ENCODE results near the gene TMEM255B.

Gene TMEM255B

DNA sequence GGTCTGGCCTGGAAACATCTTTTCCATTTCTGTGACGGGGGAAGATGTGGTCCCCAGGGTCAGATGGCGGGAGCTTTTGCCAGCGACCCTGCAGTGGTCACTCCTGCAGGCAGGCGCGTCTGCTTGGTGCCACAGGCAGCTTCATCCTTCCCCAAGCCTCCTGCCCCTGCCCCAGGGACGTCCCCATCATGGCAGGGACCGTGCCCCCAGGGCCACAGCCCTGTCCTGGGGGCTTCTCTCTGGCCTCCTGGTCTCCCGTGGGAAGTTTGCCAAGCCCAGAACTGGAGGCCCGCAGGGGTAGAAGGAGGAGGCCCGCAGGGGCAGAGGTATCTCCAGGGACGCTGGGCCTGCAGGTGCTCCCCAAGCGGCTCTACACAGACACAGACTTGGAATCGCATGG is 47.5 kb downstream of the TMEM255B start:
- DNase-seq: no peak

DNA sequence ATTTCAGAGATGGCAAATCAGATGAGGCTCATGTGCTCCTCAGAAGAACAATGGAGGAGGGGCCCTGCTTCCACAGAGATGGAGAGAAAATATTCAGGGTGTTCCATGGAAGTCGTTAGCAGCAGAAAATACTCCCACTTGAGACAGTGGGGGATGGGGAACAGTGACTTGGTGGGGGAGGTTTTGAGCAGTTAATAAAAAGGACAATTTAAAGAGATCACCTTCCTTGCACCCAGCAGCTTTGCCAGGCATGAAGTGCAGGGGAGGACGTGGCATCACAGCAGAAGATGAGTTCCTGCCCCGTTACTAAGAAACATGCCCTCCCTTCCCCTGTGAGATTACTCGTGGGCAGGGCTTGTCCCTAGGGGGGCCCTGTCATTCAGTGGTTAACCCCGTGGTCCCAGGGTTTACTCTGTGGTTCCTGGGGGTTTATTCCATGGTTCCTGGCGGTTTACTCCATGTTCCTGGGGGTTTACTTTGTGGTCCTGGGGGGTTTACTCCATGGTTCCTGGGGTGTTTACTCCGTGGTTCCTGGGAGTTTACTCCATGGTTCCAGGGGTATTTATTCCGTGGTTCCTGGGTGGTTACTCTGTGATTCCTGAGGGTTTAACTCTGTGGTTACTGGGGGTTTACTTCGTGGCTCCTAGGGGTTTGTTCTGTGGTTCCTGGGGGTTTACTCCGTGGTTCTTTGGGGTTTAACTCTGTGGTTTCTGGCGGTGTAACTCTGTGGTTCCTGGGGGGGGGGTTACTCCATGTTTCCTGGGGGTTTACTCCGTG is 49.2 kb downstream of the TMEM255B start:
- DNase-seq: no peak

DNA sequence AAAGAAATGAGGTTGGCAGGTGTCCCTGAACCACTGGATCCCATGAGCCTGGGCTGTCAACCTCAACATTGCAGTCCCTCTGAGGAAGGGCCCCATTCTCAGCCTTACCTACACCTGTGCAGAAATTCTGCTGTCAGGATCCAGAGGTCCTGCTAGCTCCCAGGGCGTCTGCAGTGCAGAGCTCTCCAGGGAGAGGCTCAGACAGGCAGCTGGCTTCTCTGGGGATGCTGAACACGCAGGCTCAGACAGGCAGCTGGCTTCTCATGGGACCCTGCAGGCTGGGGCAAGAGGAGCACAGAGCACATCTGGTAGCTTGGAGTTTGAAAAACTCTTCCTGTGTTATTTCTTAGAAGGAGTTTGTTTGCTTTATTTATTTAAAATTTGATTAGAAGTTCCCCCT is 50.9 kb downstream of the TMEM255B start:
- DNase-seq: no peak

DNA sequence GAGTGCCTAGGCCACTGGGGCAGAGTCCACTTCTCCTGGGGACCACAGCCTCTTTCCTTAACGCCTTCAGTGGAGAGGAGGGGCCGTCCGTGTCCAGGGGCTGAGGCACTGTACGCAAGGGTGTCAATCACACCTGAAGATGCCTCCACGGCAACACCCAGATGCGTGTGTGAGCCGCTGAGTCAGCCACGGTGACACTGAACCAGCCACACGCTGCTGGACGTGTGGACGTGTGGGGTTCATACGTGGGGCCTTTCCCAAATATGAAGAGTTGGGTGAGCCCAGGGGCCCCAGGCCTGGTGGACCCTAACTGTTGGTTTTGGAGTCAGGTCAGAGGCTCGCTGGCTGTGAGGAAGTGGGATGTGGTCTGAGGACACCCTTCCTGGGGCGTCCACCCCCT is 51.6 kb downstream of the TMEM255B start:
- DNase-seq: no peak

DNA sequence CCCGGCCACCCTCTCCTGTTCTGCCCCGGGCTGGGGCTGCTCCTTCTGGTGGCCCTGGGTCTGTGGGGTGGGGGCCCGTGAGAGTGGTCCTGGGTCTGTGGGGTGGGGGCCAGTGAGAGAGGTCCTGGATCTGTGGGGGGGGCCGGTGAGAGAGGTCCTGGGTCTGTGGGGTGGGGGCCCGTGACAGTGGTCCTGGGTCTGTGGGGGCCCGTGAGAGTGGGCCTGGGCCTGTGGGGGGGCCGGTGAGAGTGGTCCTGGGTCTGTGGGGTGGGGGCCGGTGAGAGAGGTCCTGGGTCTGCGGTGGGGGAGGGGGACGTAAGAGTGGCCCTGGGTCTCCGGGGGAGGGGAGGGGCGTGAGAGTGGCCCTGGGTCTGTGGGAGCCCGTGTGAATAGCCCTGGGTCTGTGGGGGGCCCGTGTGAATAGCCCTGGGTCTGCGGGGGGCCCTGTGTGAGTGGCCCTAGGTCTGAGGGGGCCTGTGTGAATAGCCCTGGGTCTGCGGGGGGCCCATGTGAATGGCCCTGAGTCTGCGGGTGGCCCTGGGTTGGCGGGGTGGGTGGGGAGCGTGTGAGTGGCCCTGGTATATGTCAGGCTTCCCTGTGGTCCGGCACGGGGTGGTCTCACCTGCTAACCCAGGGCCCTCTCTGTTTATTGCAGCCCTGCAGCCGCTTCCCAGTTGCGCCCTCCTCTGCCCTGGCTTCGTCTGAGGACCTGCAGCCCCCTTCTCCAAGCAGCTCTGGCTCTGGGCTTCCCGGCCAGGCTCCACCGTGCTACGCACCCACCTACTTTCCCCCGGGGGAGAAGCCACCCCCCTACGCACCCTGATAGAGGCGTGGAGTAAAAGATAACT is 52.3 kb downstream of the TMEM255B start:
- no peak for DNase-seq

DNA sequence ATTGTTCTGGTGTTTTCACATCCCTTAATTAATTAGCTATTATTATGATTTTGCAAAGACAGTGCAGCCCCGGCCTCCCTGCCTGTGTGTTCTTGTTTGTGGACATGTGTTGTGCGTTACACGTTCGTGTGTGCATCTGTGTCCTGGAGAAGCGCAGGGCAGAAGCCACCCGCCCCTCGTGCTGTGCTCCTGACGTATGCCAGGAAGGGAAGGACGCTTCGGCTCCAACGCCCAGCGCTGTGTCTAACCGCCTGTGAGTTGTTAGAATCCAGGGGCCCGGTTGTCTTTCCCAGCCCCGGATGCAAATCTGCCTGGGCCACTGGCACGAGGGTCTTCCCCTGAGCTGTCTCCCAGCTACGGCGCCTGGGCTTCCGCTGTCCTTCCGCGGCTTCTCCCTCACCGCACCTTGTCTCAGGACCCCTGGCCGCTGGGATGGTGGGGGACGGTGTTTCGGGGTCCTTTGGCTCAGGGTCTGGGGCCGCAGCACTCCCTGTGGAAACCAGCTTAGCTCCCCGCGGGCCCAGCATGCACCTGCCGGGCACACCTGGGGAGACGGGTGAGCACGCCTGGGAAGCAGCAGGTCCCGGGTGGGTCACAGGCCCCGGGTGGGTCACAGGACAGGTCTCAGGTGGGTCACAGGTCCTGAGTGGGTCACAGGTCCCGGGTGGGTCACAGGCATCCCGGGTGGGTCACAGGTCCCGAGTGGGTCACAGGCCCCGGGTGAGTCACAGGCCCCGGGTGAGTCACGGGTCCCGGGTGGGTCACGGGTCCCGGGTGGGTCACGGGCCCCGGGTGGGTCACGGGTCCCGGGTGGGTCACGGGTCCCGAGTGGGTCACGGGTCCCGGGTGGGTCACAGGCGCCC is 53.4 kb downstream of the TMEM255B start:
- DNase-seq: no peak

DNA sequence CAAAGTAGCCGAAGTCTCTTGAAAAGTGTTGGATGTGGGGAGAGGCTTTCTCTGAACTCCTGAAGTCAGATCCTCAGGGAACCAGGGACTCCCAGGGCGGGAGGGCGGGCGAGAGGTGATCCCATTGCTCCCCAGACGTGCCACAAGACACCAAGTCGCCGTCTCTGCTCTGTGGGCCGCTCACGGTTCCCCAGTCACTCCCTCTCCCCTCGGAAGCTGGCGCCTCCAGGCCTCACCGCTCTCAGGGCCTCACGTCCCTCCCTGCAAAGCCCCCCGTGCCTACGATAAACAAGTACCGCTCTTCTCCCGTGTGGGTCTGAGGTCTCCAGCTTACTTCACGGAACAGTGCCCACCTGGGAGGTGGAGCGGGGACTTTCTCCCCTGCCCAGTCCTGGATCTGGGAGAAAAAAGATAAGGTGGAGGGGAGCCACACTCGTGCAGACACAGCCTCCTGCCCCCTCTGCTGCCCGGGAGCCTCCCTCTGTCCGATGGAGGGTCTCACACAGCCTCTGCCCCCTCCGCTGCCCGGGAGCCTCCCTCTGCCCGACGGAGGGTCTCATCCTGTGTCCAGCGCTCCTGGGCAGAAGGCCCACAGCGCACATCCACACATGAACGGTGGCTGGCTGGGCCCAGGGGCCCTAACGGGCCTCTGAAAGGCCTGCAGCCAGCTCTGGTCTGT is 54.2 kb downstream of the TMEM255B start:
- no peak for DNase-seq

DNA sequence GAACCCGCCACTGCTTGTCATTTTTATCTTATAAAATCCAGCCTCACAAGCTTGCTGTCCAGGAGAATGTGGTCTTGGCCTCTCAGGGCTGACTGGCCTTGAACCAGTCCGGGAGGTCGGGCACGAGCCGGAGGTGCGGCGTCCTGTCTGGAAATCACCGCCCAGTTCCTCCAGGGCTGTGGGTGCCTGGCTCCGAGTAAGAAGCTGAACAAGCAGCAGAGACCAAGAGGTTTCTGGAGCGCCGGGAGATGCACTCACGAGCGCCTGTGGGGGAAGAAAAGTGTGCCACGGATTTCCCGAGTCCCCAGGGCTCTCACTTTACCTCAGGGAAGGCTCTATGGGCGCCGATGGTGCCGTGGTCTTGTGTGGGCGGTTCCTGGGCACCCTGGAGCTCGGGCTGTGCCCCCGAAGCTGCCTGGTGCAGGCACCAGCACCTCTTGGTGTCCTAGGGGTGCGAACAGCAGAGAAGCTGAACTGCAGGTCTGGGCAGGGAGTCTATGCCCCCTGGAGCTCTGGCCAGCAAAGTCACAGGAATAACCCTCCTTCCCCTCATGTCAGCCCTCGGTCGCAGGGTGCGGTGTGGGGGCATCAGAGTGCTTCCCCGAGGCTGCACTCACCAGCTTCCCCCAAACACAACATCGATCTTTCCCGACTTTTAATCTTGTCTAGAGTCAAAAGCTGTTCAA is 54.9 kb downstream of the TMEM255B start:
- DNase-seq: no peak

DNA sequence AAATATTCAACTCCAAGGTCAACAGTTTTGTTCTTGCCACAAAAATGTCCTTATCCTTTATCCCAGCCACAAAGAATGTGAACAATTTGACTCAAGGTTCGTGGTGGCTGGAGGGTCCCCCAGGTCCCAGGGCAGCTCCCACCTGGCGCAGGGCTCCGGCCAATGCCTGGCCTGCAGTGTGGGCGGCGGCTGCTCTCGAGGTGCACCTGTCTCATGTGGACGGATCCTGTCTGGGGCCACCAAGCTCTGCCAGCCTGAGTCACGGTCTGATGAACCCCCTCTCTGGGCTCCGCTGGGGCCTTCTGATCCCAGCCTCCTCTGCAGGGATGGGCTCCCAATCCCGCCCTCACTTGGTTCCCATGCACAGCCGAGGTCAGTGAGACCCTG is 55.4 kb downstream of the TMEM255B start:
- DNase-seq: no peak

DNA sequence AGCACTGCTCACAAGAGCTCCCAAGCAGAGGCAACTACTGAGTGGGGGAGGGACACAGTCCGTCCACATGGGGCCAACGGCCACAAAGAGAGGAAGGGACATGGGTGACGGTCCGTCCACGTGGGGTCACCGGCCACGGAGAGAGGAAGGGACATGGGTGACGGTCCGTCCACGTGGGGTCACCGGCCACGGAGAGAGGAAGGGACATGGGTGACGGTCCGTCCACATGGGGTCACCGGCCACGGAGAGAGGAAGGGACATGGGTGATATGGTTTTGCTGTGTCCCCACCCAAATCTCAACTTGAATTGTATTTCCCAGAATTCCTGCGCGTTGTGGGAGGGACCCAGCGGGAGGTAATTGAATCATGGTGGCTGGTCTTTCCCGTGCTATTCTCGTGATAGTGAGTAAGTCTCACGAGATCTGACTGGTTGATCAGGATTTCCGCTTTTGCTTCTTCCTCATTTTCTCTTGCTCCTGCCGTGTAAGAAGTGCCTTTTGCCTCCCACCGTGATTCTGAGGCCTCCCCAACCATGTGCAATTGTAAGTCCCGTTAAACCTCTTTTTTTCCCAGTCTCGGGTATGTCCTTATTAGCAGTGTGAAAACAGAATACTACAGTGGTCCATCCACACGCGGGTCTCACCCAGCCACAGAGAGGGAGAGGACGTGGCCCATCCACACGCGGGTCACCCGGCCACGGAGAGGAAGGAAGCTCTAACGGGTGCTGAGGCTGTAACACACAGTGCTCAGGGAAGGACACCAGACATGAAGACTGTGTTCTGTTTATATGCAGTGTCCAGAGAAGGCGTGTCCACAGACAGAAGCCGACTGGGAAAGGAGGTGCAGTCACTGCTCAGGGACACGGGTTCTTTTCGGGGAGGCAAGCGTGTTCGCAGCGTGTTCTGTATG is 56.4 kb downstream of the TMEM255B start:
- DNase-seq: no peak

DNA sequence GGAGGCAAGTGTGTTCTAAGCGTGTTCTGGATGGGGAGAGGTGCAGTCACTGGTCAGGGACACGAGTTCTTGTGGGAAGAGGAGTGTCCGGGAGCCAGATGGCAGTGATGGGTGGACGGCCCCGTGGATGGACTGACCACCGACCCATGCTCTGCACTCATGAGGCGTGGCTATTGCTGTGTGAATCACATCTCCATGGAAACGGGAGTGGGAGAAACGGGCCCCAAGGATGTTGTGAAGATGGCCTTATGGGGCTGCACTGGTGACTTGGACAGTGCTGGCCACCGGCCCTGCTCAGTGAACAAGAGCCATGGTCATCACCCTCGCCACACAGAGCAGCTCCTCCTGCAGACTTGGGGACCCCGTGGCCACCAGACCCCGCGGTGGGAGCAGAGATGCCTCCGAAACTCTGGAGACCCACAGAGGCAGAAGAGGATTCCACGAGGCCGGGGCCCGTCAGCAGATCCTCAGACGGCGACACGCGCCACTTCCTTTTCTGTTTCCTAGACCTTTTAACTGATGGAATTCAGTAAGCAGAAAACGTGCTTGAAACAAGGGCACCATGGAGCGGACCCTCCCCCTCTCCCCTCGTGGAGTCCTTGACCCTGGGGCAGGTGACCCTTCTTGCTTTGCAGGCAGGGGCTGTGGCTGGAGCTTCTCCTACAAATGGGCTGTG is 57.4 kb downstream of the TMEM255B start:
- no peak for DNase-seq

DNA sequence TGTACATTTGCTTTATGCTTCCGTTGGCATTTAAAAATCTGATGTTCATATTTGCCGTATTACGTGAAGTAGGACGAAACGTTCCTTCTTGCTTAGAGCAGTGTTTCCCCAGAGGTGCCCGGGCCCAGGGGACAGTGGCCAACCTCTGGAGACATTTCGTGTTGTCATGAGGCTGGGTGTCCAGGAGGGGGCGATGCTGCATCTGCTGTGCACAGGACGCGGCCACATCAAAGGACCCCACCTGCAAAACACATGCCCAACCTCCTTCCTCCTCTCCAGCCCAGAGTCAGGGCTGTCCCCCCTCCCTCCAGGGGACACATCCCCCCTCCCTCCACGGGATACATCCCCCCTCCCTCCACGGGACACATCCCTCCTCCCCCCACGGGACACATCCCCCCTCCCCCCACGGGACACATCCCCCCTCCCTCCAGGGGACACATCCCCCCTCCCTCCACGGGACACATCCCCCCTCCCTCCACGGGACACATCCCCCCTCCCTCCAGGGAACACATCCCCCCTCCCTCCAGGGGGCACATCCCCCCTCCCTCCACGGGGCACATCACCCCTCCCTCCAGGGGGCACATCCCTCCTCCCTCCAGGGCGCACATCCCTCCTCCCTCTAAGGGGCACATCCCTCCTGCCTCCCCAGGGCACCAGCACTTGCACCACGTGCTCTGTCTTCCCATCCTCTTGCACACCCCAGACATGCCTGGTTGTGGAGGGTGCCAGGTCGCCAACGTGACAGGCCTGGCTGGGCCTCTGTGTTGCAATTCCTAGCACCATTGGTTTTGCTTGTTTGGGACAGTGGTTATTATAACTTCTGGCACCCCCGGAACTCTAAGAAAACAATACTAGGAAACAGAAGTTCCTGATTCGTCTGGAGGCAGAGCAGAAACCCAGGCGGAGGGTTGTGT is 58.2 kb downstream of the TMEM255B start:
- DNase-seq: peak; percentile 65 to 80 (median 76)

DNA sequence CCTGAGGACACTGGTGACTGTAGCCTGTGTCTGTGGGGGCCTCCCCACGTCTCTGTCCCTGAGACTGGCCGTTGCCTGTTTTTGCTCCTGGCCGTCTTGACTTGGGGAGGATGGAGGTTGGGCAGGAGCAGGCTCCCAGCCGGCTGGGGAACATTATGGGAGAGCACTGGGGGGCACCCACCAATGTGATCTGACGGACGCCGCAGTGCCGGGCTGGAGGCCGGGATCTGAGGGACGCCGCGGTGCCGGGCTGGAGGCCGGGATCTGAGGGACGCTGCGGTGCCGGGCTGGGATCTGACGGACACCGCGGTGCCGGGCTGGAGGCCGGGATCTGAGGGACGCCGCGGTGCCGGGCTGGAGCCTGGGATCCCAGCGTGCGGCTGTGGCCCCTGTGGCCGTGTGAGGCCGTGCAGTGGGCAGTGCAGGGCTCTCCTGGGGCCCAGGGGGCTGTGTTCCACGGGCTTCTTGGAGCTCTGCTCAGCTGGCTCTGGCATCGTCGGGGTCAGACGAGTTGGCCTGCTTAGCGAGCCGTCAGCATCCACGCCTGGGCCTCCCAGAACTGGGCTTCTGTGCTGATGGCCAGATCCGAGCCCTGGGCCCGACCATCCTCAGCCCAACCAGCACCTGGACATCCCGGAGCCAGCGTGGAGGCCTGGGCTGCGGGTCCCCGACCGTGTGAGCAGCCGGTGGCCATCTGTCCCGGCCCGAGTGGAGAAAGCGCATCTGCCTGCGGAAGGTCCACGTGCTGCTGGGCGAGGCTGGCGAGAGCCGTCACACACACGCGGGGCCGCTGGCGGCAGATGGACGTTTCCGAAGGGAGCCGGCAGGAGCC is 59.0 kb downstream of the TMEM255B start:
- no peak for DNase-seq

DNA sequence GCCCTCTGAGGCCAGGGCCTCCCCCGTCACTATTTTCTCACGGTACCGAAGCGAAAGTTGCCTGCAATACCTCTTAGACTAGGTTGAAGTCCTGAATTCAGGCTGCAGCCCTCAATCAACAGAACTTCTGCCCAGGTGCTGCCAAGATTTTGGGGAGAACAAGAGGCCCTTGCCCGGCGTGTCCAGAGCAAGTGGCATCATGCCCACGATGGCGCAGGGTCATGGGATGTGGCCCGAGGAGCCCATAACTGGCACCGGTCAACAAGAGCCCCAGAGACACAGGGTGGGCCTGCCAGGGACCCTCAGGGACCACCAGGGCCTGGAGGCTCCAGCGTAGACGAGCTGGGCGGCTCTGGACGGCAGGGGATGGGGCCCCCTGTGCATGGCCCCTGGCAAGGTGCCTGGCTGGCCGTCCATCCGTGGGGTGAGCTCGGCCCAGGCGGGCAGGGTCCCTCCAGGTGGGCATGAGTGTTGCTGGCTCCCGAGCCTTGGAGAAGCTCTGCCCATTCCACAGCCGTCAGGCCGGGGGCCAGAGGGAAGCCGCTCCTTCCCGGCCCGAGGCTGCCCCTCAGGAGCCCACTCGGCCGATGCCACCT is 59.8 kb downstream of the TMEM255B start:
- no peak for DNase-seq

DNA sequence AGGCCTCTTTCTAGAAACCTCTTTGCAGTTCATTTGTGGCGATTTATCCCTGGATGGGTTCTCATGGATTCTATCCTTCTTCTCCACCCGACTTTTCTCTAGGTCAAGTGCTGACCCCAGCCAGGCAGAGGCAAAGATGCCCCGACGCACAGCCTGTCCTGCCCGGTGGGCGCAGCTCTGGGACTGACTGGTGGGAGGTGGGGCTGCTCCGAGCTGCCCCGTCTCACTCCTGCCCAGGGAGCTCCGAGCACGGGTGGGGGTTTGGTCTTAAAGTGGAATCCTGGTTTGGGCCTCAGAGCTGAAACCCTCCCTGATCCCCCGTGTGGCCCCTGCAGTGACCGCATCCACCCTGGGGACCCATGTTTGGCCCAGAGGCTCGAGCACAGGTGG is 60.3 kb downstream of the TMEM255B start:
- no peak for DNase-seq

DNA sequence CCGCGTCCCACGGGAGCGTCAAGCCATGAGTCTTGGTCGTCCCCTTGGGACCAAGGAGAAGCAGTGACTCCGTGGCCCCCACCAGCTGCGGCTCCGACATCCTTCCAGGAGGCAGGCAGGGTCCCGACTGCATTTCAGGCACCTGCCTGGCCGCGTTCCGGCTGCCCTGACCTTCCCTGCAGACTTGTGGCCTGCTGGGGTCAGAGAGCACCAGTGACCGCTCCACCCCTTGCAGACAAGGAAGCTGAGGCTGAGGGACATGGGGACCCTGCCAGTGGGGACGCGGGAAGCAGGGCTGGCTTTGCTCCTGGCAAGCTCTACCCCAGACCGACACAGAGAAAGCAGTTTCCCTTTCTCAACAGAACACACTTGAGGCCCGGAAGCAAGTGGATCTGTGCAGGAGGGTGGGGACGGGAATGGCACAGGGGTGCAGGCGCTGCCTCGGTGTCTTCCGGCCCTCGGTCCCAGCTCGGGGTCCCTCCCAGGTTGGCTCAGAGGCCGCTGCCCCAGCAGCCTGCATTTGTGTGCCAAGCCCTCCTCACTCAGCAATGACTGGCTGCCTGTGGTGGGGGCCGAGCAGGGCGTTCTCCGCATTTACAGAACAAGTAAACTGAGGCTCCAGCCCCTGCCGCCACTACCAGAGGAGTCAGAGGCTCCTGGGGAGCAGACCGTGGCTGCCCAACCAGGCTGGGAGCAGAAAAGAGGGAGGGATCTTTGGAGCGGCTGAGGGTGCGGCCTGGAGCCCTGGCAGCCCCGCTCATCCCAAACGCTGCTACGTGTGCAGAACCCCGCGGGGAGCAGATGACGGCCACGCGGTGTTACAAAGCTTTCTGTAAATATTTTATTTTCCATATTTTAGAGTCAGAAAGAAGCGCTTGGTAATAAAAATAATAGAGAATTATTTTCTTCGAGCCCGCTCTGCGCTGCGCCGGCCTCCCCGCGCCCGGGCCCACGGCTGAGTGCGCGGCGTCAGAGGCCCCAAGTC is 61.0 kb downstream of the TMEM255B start:
- DNase-seq: no peak
